Fibroblast of skin of back (primary cell): ENCODE data around the gene ZNF473.
"Not testable (repeated sequence)": the region's sequence is repeated elsewhere in the genome, so short reads cannot be mapped to it uniquely, and the experiment has no call there.

Experiments
- DNase-seq: peaks from one replicate; pipeline ENCODE4 v3.0.0-alpha.2; 2013

Gene ZNF473

DNA sequence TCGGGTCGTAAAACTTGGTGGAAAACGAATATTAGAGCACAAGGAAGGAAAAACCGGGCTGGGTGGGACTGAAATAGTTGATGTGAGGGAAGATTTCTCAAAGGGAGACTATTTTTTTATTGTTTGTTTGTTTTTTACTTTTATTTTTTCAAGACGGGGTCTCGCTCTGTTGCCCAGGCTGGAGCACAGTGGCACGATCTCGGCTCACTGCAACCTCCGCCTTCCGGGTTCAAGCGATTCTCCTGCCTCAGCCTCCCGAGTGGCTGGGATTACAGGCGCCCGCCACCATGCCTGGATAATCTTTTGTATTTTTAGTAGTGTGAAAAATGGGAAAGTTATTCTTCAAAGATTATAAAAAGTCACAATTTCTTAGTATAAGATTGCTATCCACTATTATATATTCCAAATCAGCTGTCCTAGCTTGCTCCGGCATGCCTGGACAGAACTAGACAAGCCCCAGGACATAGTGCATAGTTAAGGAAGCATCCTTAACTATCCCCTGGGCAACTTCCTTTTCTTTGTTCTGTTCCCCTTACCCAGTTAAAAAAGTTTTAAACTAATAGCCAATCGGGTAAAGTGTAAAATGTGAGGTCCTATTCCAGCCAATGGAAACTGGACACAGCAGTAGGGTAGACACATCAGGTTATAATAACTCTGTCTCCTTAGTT lies 25.6 kb downstream of the ZNF473 start:
- not testable (repeated sequence) for DNase-seq

DNA sequence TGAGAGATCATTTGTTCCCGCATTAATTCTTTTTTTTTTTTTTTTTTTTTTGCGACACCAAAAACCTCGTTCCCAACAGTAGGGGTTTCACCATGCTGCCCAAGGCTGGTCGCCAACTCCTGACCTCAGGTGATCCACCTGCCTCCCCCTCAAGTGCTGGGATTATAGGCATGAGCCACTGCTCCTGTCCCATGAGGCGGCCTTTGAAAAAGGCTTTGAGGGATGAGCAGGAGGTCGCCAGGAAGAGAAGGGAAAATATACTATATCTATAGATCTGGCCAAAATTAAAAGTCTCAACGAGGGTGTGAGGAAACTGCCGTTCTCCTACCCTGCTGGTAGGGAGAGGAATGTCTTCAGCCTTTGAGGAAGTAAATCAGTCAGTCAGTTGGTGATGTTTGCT lies 26.2 kb downstream of the ZNF473 start:
- no peak for DNase-seq

DNA sequence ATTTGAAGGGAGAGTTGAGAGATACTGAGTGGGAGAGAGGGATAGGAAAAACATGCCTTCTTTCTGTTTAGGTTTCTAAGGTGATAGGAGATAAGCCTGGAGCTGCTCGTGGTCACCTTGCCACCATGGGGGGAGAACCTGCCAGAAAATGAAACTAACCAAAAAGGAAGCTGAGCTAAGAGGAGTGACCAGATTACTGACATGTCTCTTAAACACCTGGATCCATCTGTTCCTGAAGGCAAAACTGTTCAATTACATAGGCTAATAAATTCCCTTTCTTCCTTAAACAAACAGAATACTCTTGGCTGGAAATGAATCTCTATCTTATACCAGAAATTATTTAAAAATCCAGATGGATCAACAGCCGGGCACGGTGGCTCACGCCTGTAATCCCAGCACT lies 27.3 kb downstream of the ZNF473 start:
- no peak for DNase-seq

DNA sequence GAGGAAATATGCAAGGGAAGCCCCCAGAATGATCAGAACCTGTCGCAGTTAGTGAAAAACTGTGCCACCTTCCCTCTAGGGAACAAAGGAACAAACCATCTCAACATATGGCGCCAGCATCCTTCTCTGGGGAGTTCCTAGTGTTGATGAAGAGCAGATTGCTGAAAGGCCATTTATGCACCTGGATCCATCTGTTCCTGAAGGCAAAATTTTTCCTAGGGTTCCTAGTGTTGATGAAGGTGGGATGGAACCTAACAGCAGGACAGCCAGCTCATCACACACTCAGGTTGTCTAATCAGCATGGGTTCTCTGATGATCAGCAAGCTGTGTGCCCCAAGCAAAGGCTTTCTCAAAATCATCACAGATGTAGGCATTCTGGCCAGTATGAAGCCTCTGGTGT lies 32.6 kb downstream of the ZNF473 start:
- no peak for DNase-seq

DNA sequence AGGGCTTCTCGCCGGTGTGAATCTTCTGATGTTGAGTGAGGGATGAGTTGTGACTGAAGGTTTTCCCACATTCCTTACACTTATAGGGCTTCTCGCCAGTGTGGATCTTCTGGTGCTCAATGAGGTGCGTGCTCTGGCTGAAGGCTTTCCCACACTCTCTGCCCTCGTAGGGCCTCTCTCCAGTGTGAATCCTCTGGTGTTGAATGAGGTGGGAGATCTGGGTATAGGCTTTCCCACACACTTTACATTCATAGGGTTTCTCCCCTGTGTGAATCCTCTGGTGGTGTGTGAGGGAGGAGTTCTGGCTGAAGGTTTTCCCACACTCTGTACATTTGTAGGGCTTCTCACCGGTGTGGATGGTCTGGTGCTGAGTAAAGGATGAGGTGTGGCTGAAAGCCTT lies 33.2 kb downstream of the ZNF473 start:
- DNase-seq: no peak

DNA sequence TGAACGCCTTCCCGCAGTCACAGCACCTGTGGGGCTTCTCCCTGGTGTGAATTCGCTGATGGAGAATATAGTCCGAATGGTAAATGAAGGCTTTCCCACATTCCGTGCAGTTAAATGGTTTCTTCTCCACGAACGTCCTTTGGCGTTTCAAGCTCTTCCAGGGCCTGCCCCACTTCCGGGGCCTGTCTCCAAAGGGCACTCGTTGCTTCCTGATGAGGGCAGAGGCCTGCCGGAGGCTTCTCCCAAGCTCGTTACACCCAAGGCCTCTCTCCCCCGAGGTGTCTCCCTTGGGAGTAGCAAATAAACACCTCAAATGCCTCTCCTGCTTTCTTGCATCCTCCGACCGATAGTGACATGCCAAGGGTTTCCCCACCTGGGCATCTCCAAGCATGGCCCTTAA lies 34.3 kb downstream of the ZNF473 start:
- no peak for DNase-seq

DNA sequence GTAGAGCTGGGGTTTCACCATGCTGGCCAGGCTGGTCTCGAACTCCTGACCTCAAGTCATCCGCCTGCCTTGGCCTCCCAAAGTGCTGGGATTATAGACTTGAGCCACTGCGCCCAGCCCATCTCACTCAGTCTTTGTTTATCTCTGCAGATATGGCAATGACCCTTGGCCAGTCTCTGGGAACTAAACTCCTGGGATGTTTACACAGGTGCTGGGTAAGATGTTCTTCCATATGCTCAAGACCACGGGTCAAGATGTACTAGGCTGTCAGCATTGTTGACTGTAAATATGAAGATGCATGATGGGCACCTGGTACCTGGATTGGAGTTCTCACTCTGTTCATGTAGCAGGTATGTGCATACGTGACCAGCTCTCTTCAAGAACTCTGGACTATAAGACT lies 35.8 kb downstream of the ZNF473 start:
- DNase-seq: no peak

DNA sequence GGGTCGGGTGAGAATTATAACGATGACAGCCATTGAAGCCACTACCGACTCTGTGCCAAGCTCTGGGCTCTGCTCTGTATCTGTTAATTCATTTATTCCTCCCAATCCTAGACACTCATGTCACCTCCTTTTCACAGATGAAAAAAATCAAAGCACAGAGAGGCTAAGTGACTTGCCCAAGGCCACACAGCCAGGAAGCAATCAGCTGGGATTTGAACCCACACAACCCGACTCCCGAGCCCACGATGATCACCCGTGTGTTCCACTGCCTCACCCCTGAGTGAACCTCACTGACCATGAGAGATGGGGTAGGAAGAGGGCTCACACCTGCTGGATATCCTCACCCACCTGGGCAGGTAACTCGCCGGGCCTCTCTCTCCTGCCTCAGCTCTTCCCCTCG lies 40.1 kb downstream of the ZNF473 start:
- DNase-seq: no peak

DNA sequence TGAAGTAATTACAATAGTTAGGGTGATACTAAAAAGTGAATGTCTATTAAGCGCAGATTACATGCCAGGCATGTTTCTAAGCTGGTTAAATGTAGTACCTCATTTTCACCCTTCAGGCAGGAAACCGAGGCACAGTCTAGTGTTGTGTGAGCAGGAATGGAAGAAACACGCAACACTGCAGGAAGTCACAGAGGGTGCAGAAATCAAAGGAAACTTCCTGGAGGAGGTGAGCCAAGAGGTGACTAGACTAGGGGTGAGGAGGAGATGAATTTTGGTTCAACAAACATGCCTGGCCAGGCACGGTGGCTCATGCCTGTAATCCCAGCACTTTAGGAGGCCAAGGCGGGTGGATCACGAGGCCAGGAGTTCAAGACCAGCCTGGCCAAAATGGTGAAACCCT lies 41.8 kb downstream of the ZNF473 start:
- DNase-seq: no peak

DNA sequence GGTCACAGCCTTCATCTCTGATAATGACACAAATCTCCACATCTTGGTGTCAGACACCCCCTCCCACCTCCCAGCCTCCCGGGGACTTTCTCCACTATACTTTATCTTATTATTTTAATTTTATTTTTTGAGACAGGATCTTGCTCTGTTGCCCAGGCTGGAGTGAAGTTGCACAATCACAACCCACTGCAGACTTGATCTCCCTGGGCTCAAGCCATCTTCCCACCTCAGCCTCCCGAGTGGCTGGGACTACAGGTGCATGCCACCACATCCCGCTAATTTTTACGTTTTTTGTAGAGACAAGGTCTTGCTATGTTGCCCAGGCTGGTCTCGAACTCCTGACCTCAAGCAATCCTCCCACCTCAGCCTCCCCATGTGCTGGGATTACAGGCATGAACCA lies 42.6 kb downstream of the ZNF473 start:
- DNase-seq: not testable (repeated sequence)

DNA sequence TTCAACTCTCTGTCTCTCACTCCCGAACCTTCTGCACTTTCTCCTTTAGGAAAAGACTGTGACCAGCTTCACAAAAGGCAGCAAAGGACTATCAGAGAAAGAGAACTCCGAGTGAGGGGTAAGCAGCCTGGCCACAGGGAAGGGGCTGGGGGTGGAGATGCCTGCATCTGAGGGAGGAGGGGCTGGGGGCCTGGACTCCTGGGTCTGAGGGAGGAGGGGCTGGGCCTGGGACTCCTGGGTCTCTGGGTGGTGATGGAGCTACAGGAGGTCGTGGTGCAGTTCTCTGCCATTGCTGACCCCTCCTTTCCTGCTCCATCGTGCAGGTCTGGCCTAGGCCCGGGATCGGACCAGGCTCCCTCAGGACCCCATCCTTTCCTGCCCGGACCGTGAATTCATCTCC lies 49.3 kb downstream of the ZNF473 start:
- not testable (repeated sequence) for DNase-seq

DNA sequence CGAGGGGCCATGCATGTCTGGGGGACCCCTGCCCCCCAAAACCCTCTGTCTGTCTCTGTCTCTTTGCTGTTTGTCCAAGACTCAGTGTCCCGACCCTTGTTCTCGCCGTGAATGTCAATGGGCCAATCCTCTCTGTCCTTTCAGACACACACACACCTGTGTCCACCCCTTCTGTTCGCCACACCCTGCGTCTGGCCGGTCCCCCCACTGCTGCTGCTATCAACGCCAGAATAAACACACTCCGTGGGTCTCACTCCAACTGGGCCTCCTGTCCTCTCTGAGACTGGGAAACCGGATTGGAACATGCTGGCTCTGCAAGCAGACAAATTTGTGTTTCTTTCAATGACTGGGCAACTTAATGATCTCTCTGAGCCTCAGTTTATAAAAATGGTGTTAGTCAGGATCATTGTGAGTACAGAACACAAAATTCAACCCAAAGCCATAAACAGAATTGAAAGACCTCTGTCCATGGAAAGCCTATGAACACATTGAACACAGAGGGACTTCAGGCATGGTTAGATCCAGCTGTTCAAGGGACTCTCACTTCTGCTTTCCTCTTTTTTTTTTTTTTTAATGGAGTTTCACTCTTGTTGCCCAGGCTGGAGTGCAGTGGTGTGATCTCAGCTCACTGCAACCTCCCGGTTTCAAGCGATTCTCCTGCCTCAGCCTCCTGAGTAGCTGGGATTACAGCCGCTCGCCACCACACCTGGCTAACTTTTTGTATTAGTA lies 50.0 kb downstream of the ZNF473 start:
- not testable (repeated sequence) for DNase-seq

DNA sequence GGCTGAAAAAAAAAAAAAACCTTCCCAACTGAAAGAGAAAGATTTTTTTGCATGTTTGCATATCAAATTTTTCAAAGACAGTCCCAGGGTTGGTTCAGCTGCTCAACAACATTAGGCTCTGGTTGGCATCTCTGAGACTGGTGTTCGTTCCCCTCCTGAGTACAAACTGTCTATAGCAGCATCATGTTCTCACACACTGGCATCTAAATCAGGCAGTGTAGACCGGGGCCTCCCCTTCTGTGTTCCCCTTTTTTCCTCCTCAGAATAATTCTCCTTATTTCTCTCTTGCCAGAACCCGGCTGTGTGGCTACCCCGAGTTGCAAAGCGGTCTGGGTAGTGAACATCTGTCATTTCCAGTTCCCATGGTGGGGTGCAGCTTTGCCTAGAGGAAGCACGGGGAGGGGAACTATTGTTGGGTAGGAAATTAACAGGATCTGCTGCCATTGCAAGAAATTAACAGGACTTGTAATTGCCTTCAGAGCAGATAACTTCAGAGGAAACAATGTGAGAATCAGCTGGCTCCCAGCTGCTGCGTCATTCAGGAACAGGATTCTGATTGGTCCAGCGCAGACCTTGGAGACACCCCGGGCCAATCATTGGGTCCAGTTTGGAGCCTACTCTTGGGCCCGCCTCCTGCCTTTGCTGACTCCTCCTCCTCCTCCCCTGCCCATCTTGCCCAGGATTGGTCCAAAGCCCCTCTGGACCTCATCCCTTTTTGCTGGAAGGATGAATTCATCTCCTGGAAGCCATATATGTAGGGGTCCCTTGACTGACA lies 51.0 kb downstream of the ZNF473 start:
- not testable (repeated sequence) for DNase-seq

DNA sequence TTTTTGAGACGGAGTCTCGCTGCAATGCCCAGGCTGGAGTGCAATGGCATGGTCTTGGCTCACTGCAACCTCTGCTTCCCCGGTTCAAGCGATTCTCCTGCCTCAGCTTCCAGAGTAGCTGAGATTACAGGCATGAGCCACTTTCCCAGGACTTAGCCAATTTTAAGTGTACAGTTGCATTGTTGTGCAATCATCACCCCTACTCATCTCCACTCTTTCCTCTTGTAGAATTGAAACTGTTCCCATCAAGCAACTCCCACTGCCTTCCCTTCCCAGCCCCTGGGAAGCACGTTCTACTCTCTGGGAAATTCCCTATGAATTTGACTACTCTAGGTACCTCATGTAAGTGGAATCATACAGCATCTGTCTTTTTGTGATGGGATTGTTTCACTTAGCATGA lies 53.2 kb downstream of the ZNF473 start:
- not testable (repeated sequence) for DNase-seq

DNA sequence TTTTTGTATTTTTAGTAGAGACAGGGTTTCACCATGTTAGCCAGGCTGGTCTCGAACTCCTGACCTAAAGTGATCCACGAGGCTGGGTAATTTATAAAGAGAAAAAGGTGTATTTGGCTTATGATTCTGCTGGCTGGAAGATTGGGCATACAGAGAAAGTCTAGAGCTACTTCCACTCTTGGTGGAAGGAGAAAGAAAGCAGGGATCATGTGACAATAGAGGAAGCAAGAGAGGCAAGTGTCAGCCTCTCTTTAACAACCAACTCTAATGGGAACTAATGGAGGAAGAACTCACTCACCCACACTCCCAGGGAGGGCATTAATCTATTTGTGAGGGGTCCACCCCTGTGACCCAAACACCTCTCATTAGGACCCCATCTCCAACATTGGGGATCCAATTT lies 58.6 kb downstream of the ZNF473 start:
- DNase-seq: not testable (repeated sequence)

DNA sequence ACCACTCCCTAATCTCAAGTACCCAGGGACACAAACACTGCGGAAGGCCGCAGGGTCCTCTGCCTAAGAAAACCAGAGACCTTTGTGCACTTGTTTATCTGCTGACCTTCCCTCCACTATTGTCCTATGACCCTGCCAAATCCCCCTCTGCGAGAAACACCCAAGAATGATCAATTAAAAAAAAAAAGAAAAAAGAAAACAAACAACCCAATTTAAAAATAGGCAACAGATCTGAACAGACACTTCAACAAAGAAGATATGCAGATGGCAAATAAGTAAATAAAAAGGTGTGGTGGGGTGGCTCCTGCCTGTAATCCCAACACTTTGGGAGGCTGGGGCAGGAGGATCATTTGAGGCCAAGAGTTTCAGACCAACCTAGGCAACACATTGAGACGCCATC lies 61.3 kb downstream of the ZNF473 start:
- DNase-seq: not testable (repeated sequence)

DNA sequence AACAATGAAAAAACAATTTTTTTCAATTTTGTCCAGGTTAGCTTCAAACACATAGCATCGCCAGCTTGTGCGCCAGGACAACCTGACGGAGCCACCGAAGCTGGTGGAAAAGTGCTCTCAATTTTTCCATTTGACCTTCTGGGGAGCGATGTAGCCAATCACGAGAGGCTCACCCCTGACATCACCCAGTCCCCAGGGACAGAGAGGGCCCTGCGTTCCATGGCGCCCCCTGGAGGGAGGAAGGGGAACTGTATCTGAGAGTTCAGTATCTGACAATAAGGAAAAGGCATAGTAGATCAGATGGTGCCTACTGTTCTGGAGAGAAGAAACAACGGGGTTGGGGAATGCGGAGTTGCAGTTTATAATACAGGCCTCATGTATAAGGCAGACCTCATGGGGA lies 64.9 kb downstream of the ZNF473 start:
- DNase-seq: not testable (repeated sequence)

DNA sequence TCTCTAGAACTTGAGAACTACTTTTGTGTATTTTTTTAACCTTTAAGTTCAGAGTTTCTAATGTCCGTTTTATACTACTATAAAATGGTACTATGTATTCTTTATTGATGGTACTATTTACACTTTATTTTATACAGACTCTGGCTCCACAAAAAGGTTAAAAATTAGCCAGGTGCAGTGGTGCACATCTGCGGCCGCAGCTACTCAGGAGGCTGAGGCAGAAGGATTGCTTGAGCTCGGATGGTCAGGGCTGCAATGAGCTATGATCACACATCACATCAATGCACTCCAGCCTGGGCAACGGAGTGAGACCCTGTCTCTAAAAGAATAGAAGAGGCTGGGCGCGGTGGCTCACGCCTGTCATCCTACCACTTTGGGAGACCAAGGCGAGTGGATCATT lies 66.0 kb downstream of the ZNF473 start:
- not testable (repeated sequence) for DNase-seq

DNA sequence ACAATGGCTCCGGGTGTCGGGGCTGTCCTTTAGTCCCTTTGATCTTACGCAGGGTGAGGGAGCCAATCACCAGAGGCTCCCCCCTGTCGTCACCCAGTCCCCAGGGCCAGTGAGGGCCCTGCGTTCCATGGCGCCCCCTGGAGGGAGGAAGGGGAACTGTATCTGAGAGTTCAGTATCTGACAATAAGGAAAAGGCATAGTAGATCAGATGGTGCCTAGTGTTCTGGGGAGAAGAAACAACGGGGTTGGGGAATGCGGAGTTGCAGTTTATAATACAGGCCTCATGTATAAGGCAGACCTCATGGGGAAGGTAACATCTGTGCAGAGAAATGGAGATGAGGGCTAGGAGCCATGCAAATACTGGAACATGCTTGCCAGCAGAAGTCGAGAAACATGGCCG lies 66.8 kb downstream of the ZNF473 start:
- DNase-seq: not testable (repeated sequence)

DNA sequence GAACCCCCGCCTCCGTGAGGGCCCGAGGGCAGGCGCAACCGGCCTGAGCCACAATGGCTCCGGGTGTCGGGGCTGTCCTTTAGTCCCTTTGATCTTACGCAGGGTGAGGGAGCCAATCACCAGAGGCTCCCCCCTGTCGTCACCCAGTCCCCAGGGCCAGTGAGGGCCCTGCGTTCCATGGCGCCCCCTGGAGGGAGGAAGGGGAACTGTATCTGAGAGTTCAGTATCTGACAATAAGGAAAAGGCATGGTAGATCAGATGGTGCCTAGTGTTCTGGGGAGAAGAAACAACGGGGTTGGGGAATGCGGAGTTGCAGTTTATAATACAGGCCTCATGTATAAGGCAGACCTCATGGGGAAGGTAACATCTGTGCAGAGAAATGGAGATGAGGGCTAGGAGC lies 72.1 kb downstream of the ZNF473 start:
- DNase-seq: not testable (repeated sequence)

DNA sequence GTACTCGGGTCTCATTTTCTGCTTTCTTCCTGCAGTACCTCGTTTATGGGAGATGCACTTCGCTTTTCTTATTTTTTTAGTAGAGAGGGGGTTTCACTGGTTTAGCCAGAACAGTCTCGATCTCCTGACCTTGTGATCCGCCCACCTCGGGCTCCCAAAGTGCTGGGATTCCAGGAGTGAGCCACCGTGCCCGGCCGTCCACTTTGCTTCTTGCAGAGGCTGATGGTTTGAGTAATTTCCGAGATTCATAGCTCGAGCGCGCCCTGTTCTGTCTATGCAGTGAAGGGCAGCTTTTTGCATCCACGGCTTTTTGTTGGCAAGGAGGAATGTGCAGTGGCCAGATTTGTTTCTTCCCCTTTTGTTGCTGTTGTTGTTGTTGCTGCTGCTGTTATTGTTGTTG lies 73.1 kb downstream of the ZNF473 start:
- not testable (repeated sequence) for DNase-seq

DNA sequence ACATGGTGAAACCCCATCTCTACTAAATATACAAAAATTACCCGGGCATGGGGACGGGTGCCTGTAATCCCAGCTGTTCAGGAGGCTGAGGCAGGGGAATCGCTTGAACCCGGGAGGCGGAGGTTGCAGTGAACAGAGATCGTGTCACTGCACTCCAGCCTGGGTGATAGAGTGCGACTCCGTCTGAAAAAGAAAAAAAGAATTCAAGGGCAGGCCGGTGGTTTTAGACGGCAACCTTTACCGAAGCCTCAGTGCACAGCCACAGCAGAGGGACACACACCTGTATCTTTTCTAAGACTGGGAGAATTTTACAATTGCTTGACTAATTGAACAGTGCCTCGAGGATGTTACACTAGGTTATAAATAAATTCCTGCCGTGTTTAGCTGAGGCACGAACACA lies 73.9 kb downstream of the ZNF473 start:
- DNase-seq: not testable (repeated sequence)

DNA sequence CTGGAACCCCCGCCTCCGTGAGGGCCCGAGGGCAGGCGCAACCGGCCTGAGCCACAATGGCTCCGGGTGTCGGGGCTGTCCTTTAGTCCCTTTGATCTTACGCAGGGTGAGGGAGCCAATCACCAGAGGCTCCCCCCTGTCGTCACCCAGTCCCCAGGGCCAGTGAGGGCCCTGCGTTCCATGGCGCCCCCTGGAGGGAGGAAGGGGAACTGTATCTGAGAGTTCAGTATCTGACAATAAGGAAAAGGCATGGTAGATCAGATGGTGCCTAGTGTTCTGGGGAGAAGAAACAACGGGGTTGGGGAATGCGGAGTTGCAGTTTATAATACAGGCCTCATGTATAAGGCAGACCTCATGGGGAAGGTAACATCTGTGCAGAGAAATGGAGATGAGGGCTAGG lies 75.1 kb downstream of the ZNF473 start:
- DNase-seq: not testable (repeated sequence)
